Lower leg skin (tissue), 3 donors: ENCODE data around the gene PCDHGA9.

Experiments used
- POLR2A ChIP-seq, 2 donors: fragments of 450-650 bp; IDR thresholded peaks; one replicate each; pipeline ENCODE4 v1.6.1; 2016 to 2017; ENCODE audit warnings: antibody characterized with exemption in 2 of 2, mild to moderate bottlenecking in 1 of 2, moderate library complexity in 1 of 2
- TF ChIP-seq, protein P1 (sequence below), 3 donors: fragments of 450-650 bp; IDR thresholded peaks; one replicate each; pipeline ENCODE4 v1.5.1; 2016; ENCODE audit warnings: antibody characterized with exemption in 3 of 3, mild to moderate bottlenecking in 3 of 3, moderate library complexity in 2 of 3

DNA sequence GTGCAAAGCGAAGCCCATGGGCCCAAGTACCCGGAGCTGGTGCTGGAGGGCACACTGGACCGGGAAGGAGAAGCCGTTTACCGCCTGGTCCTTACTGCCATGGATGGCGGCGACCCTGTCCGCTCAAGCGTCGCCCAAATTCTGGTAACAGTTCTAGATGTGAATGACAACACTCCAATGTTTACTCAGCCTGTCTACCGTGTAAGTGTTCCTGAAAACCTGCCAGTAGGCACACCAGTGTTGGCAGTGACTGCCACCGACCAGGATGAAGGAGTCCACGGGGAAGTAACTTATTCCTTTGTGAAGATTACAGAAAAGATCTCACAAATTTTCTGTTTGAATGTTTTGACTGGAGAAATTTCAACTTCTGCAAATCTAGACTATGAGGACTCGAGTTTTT lies 28.0 kb upstream of the PCDHGA9 start:
- TF ChIP-seq, protein P1, sequence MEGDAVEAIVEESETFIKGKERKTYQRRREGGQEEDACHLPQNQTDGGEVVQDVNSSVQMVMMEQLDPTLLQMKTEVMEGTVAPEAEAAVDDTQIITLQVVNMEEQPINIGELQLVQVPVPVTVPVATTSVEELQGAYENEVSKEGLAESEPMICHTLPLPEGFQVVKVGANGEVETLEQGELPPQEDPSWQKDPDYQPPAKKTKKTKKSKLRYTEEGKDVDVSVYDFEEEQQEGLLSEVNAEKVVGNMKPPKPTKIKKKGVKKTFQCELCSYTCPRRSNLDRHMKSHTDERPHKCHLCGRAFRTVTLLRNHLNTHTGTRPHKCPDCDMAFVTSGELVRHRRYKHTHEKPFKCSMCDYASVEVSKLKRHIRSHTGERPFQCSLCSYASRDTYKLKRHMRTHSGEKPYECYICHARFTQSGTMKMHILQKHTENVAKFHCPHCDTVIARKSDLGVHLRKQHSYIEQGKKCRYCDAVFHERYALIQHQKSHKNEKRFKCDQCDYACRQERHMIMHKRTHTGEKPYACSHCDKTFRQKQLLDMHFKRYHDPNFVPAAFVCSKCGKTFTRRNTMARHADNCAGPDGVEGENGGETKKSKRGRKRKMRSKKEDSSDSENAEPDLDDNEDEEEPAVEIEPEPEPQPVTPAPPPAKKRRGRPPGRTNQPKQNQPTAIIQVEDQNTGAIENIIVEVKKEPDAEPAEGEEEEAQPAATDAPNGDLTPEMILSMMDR (IDR thresholded peaks at IDR 0.05), result no peak
- TF ChIP-seq POLR2A (IDR thresholded peaks at IDR 0.05), result no peak
